ENCODE data around the gene TSPAN14. TPM values are rescaled to one million over a fixed set of nuclear protein-coding genes. Genes with fewer than 3 reads are reported as not detected.

Gene TSPAN14
- total and polyA plus RNA-seq, 2 of the 13 experiments (the other 11 are each of a cell fraction or from before 2014, with no cell fraction given) = 24.1 to 80.6 TPM

GRCh38 chr10:80411267-80411668 is 42.8 kb upstream of the TSPAN14 start:
- H3K79me2 ChIP-seq (ENCODE audit: insufficient read depth, low read length) = peaks cover 69% of the 10 kb centered on the region
- H4K20me1 ChIP-seq (ENCODE audit: insufficient read depth, low read length) = peaks cover 10% of the 10 kb centered on the region; the same call in 1 of the 2 replicates
- intact Hi-C loops (cut with micrococcal nuclease; ENCODE audit: unreplicated experiment) (no loop called here), in situ Hi-C loops (cut with HindIII; ENCODE audit: extremely low pct_ligation_motif_present, low pct_unique_long_range_greater_than_20kb) (no loop called here)
- H3K9me3 ChIP-seq (ENCODE audit: low read length) = no peaks in the 10 kb centered on the region
- no peaks in the 10 kb centered on the region for H3K36me3 ChIP-seq (replicated peaks in 1 of 2; ENCODE audit: control insufficient read depth in 1 of 2, insufficient read depth in 2 of 2, low read length in 2 of 2)
- ChIA-PET POLR2A (interaction anchor here (1.0 to 1.3 kb wide), 4 partner anchors 10 to 88 kb away, joined by 3 to 6 read pairs (median 5); no protein-coding TSS in a partner anchor), CTCF (ENCODE audit: low intra/inter-chr PET ratio, low total read pairs) (no interaction called here)
- no TSS peak for BruUV-seq (replicated peaks)
- DNase-seq (ENCODE audit: low spot score) = peak; percentile 72
- no peak overlapping the region for H2AFZ ChIP-seq (ENCODE audit: low read length)
- peaks cover 84% of the 10 kb centered on the region for H3K4me1 ChIP-seq (ENCODE audit: insufficient read depth, low read length)
- WGBS (ENCODE audit: low lambda C conversion rate) = 0% methylated on average over 1 of the region's 2 CpGs
- no peaks in the 10 kb centered on the region; a peak in 1 of 5 replicates for H3K27me3 ChIP-seq (ENCODE audit: control insufficient read depth in 1 of 2, insufficient read depth in 2 of 2, low read length in 2 of 2)
- no peak for ATAC-seq
- H3K27ac ChIP-seq (ENCODE audit: extremely low read length, insufficient read depth, low read length) = peak overlapping the region; percentile 99
- H3K4me3 ChIP-seq (replicated peaks in 1 of 3; ENCODE audit: insufficient read depth in 1 of 3, low read depth in 2 of 3, low read length in 3 of 3) = peak overlapping the region in 1 of 3 experiments; percentile 4; a peak in 1 of 6 replicates
- no peak overlapping the region for H3K9ac ChIP-seq (ENCODE audit: insufficient read depth, low read depth, low read length)
- peak; percentile 54 for FAIRE-seq
- H3K4me2 ChIP-seq (ENCODE audit: low read depth, low read length) = peak overlapping the region; percentile 82
- TF ChIP-seq ZBTB8A (CRISPR knock-in tag; IDR thresholded peaks at IDR 0.05; ENCODE audit: borderline replicate concordance, low read depth) (no peak), SMARCC2 (IDR thresholded peaks at IDR 0.05) (no peak), ZBTB7B (CRISPR knock-in tag; IDR thresholded peaks at IDR 0.05) (no peak; the same call in 1 of the 2 replicates), ZNF557 (CRISPR knock-in tag; IDR thresholded peaks at IDR 0.05) (no peak), SOX5 (CRISPR knock-in tag; IDR thresholded peaks at IDR 0.05; ENCODE audit: borderline replicate concordance) (no peak), TBP (CRISPR knock-in tag; IDR thresholded peaks at IDR 0.05) (no peak), MEIS2 (CRISPR knock-in tag; IDR thresholded peaks at IDR 0.05) (no peak), ZNF577 (CRISPR knock-in tag; IDR thresholded peaks at IDR 0.05; ENCODE audit: borderline replicate concordance, low read depth) (no peak), SYNCRIP (IDR thresholded peaks at IDR 0.05; ENCODE audit: insufficient read depth, low read depth, low read length) (no peak), RAD21 (CRISPR knock-in tag; IDR thresholded peaks at IDR 0.05) (no peak), ZNF382 (CRISPR knock-in tag; IDR thresholded peaks at IDR 0.05; ENCODE audit: borderline replicate concordance) (no peak), ZFP62 (CRISPR knock-in tag; IDR thresholded peaks at IDR 0.05) (no peak), MATR3 (CRISPR knock-in tag; IDR thresholded peaks at IDR 0.05) (no peak), ZNF138 (CRISPR knock-in tag; IDR thresholded peaks at IDR 0.05; ENCODE audit: low read depth) (no peak), ZNF7 (CRISPR knock-in tag; IDR thresholded peaks at IDR 0.05) (no peak), MAF1 (CRISPR knock-in tag; IDR thresholded peaks at IDR 0.05; ENCODE audit: borderline replicate concordance) (no peak), KDM1A (CRISPR knock-in tag; IDR thresholded peaks at IDR 0.05) (no peak), SIX1 (CRISPR knock-in tag; IDR thresholded peaks at IDR 0.05; ENCODE audit: borderline replicate concordance) (no peak), TAF1 (CRISPR knock-in tag; IDR thresholded peaks at IDR 0.05) (no peak), MIXL1 (CRISPR knock-in tag; IDR thresholded peaks at IDR 0.05) (0 out of 2 replicates have a peak, but pooled peaks have one; percentile 19), ZNF160 (CRISPR knock-in tag; IDR thresholded peaks at IDR 0.05) (no peak), REXO4 (CRISPR knock-in tag; IDR thresholded peaks at IDR 0.05; ENCODE audit: borderline replicate concordance) (no peak), NR2C2 (CRISPR knock-in tag; IDR thresholded peaks at IDR 0.05; ENCODE audit: borderline replicate concordance) (no peak), ZSCAN5A (CRISPR knock-in tag; IDR thresholded peaks at IDR 0.05; ENCODE audit: borderline replicate concordance) (no peak)
- TF ChIP-seq, protein P1, sequence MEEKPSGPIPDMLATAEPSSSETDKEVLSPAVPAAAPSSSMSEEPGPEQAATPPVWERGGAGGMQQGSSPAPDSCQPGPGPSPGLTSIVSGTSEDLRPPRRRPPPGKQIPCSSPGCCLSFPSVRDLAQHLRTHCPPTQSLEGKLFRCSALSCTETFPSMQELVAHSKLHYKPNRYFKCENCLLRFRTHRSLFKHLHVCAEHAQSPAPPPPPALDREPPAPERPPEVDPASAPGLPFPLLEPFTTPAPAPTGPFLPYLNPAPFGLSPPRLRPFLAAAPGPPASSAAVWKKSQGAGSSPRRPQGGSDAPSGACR (CRISPR knock-in tag; IDR thresholded peaks at IDR 0.05) = no peak
- TF ChIP-seq, protein P2, sequence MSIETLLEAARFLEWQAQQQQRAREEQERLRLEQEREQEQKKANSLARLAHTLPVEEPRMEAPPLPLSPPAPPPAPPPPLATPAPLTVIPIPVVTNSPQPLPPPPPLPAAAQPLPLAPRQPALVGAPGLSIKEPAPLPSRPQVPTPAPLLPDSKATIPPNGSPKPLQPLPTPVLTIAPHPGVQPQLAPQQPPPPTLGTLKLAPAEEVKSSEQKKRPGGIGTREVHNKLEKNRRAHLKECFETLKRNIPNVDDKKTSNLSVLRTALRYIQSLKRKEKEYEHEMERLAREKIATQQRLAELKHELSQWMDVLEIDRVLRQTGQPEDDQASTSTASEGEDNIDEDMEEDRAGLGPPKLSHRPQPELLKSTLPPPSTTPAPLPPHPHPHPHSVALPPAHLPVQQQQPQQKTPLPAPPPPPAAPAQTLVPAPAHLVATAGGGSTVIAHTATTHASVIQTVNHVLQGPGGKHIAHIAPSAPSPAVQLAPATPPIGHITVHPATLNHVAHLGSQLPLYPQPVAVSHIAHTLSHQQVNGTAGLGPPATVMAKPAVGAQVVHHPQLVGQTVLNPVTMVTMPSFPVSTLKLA (IDR thresholded peaks at IDR 0.05) = no peak
